Cardiac muscle cell (in vitro differentiated cells and primary cell): ENCODE results near the gene MRTFA. TPM values are rescaled to one million over a fixed set of nuclear protein-coding genes. Genes with fewer than 3 reads are reported as not detected.
"Not testable (repeated sequence)": the region's sequence is repeated elsewhere in the genome, so short reads cannot be mapped to it uniquely, and the experiment has no call there.

ENCODE experiments used
- DNase-seq, 2 donors: peaks; one replicate each; pipeline versions ENCODE4 v3.0.0 to v3.0.0-alpha.2; 2010 to 2017; ENCODE audit warnings: low read depth in 1 of 2, low spot score in 1 of 2
- H3K27ac ChIP-seq: fragments of 200-600 bp; sonication (generic); 2 replicates; pipeline ENCODE4 v1.5.1; 2016
- H3K27me3 ChIP-seq: fragments of 200-600 bp; sonication (generic); 2 replicates; pipeline ENCODE4 v1.6.0; 2016; ENCODE audit warnings: control low read depth
- H3K36me3 ChIP-seq: fragments of 200-600 bp; sonication (generic); 2 replicates; pipeline ENCODE4 v1.5.1; 2016; ENCODE audit warnings: control low read depth
- H3K4me1 ChIP-seq: fragments of 200-600 bp; sonication (generic); 2 replicates; pipeline ENCODE4 v1.8.1; 2017; ENCODE audit warnings: low read depth, mild to moderate bottlenecking, mixed run types
- H3K4me3 ChIP-seq: fragments of 200-600 bp; sonication (generic); 2 replicates; pipeline ENCODE4 v1.5.1; 2016; ENCODE audit warnings: mild to moderate bottlenecking
- H3K9me3 ChIP-seq: fragments of 200-600 bp; sonication (generic); 2 replicates; pipeline ENCODE4 v1.5.1; 2017; ENCODE audit warnings: low read depth, mild to moderate bottlenecking, control low read depth
- polyA plus RNA-seq: library from polyadenylated mRNA; unstranded; fragments of >200 nt; fragmentation: Nextera tagmentation; extraction: Ambion mirVana; gene quantifications from 2 replicates; pipeline ENCODE4 v1.2.1, GENCODE V29; 2016
- total RNA-seq: library from RNA; depleted of rRNA; stranded (reverse); fragments of >200 nt; gene quantifications from 2 replicates; pipeline ENCODE4 v1.2.3, GENCODE V29; 2016
- TF ChIP-seq, protein P1 (sequence below): IDR thresholded peaks from 2 replicates; pipeline ENCODE4 v1.5.1; 2012; ENCODE audit warnings: low read depth, mild to moderate bottlenecking, low read length

The MRTFA gene
- total and polyA plus RNA-seq, 2 experiments from 2014 or later: 32.6 to 116 TPM

- Histone ChIP-seq H3K27me3 (no peaks in the 10 kb centered on the region), H3K9me3 (no peaks in the 10 kb centered on the region), H3K36me3 (no peaks in the 10 kb centered on the region), H3K27ac (peak overlapping the region; percentile 23), H3K4me1 (peaks cover 34% of the 10 kb centered on the region), H3K4me3 (no peak overlapping the region)
- DNase-seq: no peak
- TF ChIP-seq, protein P1, sequence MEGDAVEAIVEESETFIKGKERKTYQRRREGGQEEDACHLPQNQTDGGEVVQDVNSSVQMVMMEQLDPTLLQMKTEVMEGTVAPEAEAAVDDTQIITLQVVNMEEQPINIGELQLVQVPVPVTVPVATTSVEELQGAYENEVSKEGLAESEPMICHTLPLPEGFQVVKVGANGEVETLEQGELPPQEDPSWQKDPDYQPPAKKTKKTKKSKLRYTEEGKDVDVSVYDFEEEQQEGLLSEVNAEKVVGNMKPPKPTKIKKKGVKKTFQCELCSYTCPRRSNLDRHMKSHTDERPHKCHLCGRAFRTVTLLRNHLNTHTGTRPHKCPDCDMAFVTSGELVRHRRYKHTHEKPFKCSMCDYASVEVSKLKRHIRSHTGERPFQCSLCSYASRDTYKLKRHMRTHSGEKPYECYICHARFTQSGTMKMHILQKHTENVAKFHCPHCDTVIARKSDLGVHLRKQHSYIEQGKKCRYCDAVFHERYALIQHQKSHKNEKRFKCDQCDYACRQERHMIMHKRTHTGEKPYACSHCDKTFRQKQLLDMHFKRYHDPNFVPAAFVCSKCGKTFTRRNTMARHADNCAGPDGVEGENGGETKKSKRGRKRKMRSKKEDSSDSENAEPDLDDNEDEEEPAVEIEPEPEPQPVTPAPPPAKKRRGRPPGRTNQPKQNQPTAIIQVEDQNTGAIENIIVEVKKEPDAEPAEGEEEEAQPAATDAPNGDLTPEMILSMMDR: no peak
Measured at GRCh38 chr22:40535642-40536041, 100.9 kb downstream of the MRTFA start.

DNA sequence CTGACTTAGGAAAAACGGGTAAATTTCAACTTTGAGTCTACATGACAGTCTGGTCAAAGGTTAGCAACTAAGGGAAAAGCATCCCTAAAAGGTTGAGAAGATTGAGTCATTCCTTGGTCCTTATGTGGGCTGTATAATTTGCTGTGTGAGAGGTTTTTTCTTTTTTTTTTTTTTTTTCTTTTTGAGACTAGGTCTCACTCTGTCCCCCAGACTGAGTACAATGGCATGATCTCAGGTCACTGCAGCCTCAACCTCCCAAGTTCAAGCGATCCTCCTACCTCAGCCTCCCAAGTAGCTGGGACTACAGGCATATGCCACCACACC is 101.4 kb downstream of the MRTFA start:
- H3K27me3 ChIP-seq: no peaks in the 10 kb centered on the region
- H3K4me1 ChIP-seq: peaks cover 35% of the 10 kb centered on the region
- H3K9me3 ChIP-seq: no peaks in the 10 kb centered on the region
- H3K36me3 ChIP-seq: no peaks in the 10 kb centered on the region
- no peak overlapping the region for H3K4me3 ChIP-seq
- TF ChIP-seq, protein P1: no peak
- peak overlapping the region; percentile 73 for H3K27ac ChIP-seq
- DNase-seq: no peak

DNA sequence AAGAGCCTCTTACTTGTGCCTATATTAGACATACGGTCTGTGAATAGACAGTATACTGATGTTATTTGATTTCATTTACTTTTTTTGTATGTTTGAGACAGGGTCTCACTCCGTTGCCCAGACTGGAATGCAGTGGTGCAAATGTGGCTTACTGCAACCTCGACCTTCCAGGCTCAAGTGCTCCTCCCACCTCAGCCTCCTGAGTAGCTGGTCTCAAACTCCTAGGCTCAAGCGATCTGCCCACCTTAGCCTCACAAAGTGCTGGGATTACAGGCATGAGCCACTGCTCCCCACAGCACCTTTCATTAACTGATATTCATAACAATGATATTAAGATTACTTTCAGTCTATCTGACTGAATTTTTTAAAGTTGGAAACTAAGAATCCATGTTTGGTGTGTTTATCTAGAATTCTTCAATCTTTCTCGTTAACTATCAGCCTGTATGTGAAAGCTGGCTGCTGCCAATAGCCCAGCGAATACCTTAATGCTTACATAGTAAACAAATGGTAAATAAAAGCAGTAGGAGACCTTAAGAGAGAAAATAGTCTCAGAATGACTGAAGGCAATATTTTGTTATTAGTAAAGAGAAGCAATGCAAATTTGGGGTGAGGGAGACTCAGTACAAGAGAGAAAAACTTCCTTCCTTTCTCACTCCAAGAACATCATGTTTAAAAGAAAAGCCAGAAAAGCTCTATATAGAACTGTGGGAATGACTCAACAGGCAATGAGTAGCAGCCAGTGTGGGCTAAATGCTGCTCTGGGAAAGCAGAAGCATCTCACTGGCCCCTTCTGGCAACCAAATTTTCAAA is 101.9 kb downstream of the MRTFA start:
- DNase-seq: peak in 1 of 2 donors; percentile 57
- Histone ChIP-seq H3K27me3 (no peaks in the 10 kb centered on the region), H3K9me3 (no peaks in the 10 kb centered on the region), H3K36me3 (no peaks in the 10 kb centered on the region), H3K27ac (peak overlapping the region; percentile 73), H3K4me3 (no peak overlapping the region), H3K4me1 (peaks cover 39% of the 10 kb centered on the region)
- TF ChIP-seq, protein P1: no peak

DNA sequence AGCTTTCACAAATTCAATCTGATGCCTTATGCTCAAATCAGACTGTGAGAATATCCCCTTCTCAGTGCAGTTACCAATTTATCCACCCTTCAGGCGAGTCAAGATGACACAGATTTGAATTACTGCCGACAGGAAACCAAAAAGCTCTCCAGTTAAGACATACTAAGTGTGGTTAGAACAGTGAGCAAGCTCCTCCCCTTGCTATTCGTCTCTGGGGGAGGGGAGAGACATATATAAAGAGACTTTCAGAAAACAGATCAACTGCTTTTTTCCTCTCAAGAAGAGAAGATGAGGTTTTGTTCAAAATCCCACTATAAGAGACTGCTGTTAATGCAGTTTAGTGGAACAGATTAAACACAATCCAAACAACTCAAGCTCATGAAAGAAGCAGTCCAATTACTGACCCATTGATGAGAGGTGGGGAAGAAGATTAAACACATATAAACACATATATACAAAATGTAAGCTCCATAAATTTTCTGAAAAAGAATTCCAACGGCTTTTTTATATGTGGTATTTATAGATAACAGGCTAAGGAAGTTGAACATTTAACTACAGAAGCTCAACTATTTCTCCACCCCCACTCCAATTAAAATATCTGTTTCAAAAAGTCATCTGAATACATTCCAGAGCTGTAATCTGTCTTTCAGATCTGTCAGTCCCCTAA is 102.7 kb downstream of the MRTFA start:
- H3K4me1 ChIP-seq: peaks cover 39% of the 10 kb centered on the region
- DNase-seq: peak; percentile 42 to 82
- no peaks in the 10 kb centered on the region for H3K27me3 ChIP-seq
- TF ChIP-seq, protein P1: no peak
- no peaks in the 10 kb centered on the region for H3K9me3 ChIP-seq
- H3K4me3 ChIP-seq: peak overlapping the region; percentile 35
- peak overlapping the region; percentile 73 for H3K27ac ChIP-seq
- H3K36me3 ChIP-seq: no peaks in the 10 kb centered on the region

- Histone ChIP-seq H3K36me3 (no peaks in the 10 kb centered on the region), H3K27ac (peak overlapping the region; percentile 73), H3K27me3 (no peaks in the 10 kb centered on the region), H3K9me3 (no peaks in the 10 kb centered on the region), H3K4me3 (peak overlapping the region; percentile 35), H3K4me1 (peaks cover 39% of the 10 kb centered on the region)
- TF ChIP-seq, protein P1: no peak
- no peak for DNase-seq
Measured at GRCh38 chr22:40531951-40532900, 104.3 kb downstream of the MRTFA start.

DNA sequence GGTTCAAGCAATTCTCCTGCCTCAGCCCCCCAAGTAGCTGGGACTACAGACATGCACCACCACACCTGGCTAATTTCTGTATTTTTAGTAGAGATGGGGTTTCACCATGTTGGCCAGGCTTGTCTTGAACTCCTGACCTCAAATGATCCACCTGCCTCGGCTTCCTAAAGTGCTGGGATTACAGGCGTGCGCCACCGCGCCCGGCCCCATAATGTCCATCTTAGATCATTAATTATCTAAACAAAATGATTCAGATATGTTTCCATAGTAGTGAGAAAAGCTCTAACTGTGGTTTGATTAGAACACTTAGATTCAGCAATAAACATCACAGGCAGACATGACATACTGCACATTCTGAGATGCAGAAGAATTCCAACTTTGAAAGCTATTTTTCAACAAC is 106.1 kb downstream of the MRTFA start:
- not testable (repeated sequence) for H3K27me3 ChIP-seq, H3K9me3 ChIP-seq, DNase-seq, H3K36me3 ChIP-seq, H3K27ac ChIP-seq, H3K4me3 ChIP-seq
- peaks cover 39% of the 10 kb centered on the region for H3K4me1 ChIP-seq
